IMR-90 (cell line): Measurements from ENCODE around the gene SUDS3. TPM values are rescaled to one million over a fixed set of nuclear protein-coding genes. Genes with fewer than 3 reads are reported as not detected.
A peak's percentile ranks its signal among the peaks of the same experiment; 100 is the strongest.

Source experiments
- ATAC-seq: fragments of 200-7000 bp; cut with Tn5 transposase; 2 replicates; pipeline ENCODE4 v1.9.1; 2020; ENCODE audit warnings: low read depth, mild to moderate bottlenecking, moderate library complexity
- BruUV-seq: library from RNA; stranded (reverse); fragments of 400-500 nt; replicated peaks from 2 replicates; lab custom pipeline; 2021; lab: Mats Ljungman, UMichigan
- CTCF ChIA-PET: fragments of 300-600 bp; formaldehyde crosslinking; extraction: SDS; loops from one replicate; lab custom pipeline; 2021; ENCODE audit warnings: antibody characterized with exemption; lab: Yijun Ruan, JAX
- POLR2A ChIA-PET: fragments of 300-600 bp; sonication (Branson Sonifier 250); formaldehyde crosslinking; loops from one replicate; lab custom pipeline; 2022; ENCODE audit warnings: antibody characterized with exemption; ENCODE audit not compliant: unreplicated experiment; lab: Charles Lee
- DNase-seq: peaks from one replicate; pipeline ENCODE4 v3.0.0; 2013
- H2AFZ ChIP-seq: replicated peaks from 2 replicates; pipeline ENCODE3; 2013; ENCODE audit warnings: low read length, mild to moderate bottlenecking; ENCODE audit not compliant: poor library complexity
- H2AK5ac ChIP-seq: 2 replicates; pipeline ENCODE4 v1.6.1; 2013; ENCODE audit warnings: low read depth, low read length, inconsistent platforms
- H2AK9ac ChIP-seq: replicated peaks from 2 replicates; pipeline ENCODE3; 2013; ENCODE audit warnings: mild to moderate bottlenecking, low read depth, low read length, moderate library complexity; ENCODE audit not compliant: poor library complexity
- H2BK120ac ChIP-seq: 2 replicates; pipeline ENCODE4 v1.6.1; 2013; ENCODE audit warnings: low read depth, low read length, inconsistent platforms
- H2BK15ac ChIP-seq: 3 replicates; pipeline ENCODE4 v1.6.1; 2013; ENCODE audit warnings: low read depth, low read length, inconsistent platforms
- H2BK20ac ChIP-seq: 2 replicates; pipeline ENCODE4 v1.6.1; 2013; ENCODE audit warnings: low read depth, mild to moderate bottlenecking, inconsistent platforms, low read length, moderate library complexity
- H2BK5ac ChIP-seq: 2 replicates; pipeline ENCODE4 v1.6.1; 2013; ENCODE audit warnings: mild to moderate bottlenecking, low read depth, low read length, inconsistent platforms; ENCODE audit not compliant: poor library complexity, severe bottlenecking
- H3K14ac ChIP-seq: replicated peaks from 2 replicates; pipeline ENCODE4 v1.6.1; 2013; ENCODE audit warnings: low read depth, low read length, inconsistent platforms
- H3K18ac ChIP-seq: 2 replicates; pipeline ENCODE4 v1.6.1; 2013; ENCODE audit warnings: low read depth, low read length, control low read depth
- H3K23ac ChIP-seq: 2 replicates; pipeline ENCODE4 v1.6.1; 2013; ENCODE audit warnings: low read depth, low read length, inconsistent platforms
- H3K27ac ChIP-seq: 2 replicates; pipeline ENCODE4 v1.5.1; 2013; ENCODE audit warnings: mild to moderate bottlenecking, control low read depth, low read length; ENCODE audit not compliant: insufficient read depth
- H3K27me3 ChIP-seq: 2 replicates; pipeline ENCODE4 v1.6.1; 2013; ENCODE audit warnings: low read length; ENCODE audit not compliant: control insufficient read depth, insufficient read depth
- H3K36me3 ChIP-seq: 2 replicates; pipeline ENCODE4 v1.6.1; 2013; ENCODE audit warnings: low read length, mixed read lengths; ENCODE audit not compliant: control insufficient read depth, insufficient read depth
- H3K4ac ChIP-seq: 2 replicates; pipeline ENCODE4 v1.6.1; 2013; ENCODE audit warnings: low read depth, low read length, inconsistent platforms
- H3K4me1 ChIP-seq: 2 replicates; pipeline ENCODE4 v1.6.1; 2013; ENCODE audit warnings: low read length, mixed read lengths; ENCODE audit not compliant: control insufficient read depth, insufficient read depth
- H3K4me2 ChIP-seq: 2 replicates; pipeline ENCODE4 v1.6.1; 2013; ENCODE audit warnings: low read depth, mild to moderate bottlenecking, control low read depth, low read length, moderate library complexity
- H3K4me3 ChIP-seq: 2 replicates; pipeline ENCODE4 v1.5.1; 2013; ENCODE audit warnings: low read depth, mild to moderate bottlenecking, control low read depth, low read length, moderate library complexity; ENCODE audit not compliant: insufficient read depth
- H3K56ac ChIP-seq: 2 replicates; pipeline ENCODE4 v1.6.1; 2013; ENCODE audit warnings: low read length, inconsistent platforms; ENCODE audit not compliant: insufficient read depth; ENCODE audit errors: extremely low read depth
- H3K79me1 ChIP-seq, 2 experiments: 2 replicates each; pipeline ENCODE4 v1.6.1; 2013; ENCODE audit warnings: low read length in 2 of 2, inconsistent platforms in 1 of 2, low read depth in 1 of 2
- H3K9ac ChIP-seq: 2 replicates; pipeline ENCODE4 v1.6.1; 2013; ENCODE audit warnings: low read depth, low read length, control low read depth
- H3K9me1 ChIP-seq: 2 replicates; pipeline ENCODE4 v1.6.1; 2013; ENCODE audit warnings: low read length, inconsistent platforms; ENCODE audit not compliant: insufficient read depth
- H3K9me3 ChIP-seq: 2 replicates; pipeline ENCODE4 v1.6.1; 2013; ENCODE audit warnings: low read length; ENCODE audit not compliant: control insufficient read depth, insufficient read depth
- H4K20me1 ChIP-seq: 2 replicates; pipeline ENCODE4 v1.6.1; 2013; ENCODE audit warnings: low read length, inconsistent platforms; ENCODE audit not compliant: insufficient read depth
- H4K5ac ChIP-seq: 2 replicates; pipeline ENCODE4 v1.6.1; 2013; ENCODE audit warnings: mild to moderate bottlenecking, low read depth, low read length, control low read depth
- H4K8ac ChIP-seq, 2 experiments: 2 replicates each; pipeline ENCODE4 v1.6.1; 2013; ENCODE audit warnings: low read depth in 2 of 2, low read length in 2 of 2, control low read depth in 1 of 2, inconsistent platforms in 1 of 2
- H4K91ac ChIP-seq: 2 replicates; pipeline ENCODE4 v1.6.1; 2013; ENCODE audit warnings: low read depth, low read length, inconsistent platforms; ENCODE audit not compliant: insufficient read depth
- BHLHE40 ChIP-seq: fragments of 150-350 bp; IDR thresholded peaks from 2 replicates; pipeline ENCODE4 v1.6.1; 2016; ENCODE audit warnings: mild to moderate bottlenecking, low read depth, low read length
- FOS ChIP-seq: fragments of 150-350 bp; IDR thresholded peaks from 2 replicates; pipeline ENCODE4 v1.6.1; 2016; ENCODE audit warnings: low read depth, low read length
- MAFK ChIP-seq: IDR thresholded peaks from 2 replicates; pipeline ENCODE4 v1.6.1; 2012; ENCODE audit warnings: low read depth, low read length, improper control_type of control experiment
- NFE2L2 ChIP-seq: fragments of 150-350 bp; IDR thresholded peaks from 2 replicates; pipeline ENCODE4 v1.6.1; 2016; ENCODE audit warnings: low read depth, mild to moderate bottlenecking, low read length
- POLR2A ChIP-seq: IDR thresholded peaks from 2 replicates; pipeline ENCODE4 v1.6.1; 2012; ENCODE audit warnings: mild to moderate bottlenecking, low read depth, low read length
- SMC3 ChIP-seq: fragments of 150-350 bp; IDR thresholded peaks from 2 replicates; pipeline ENCODE4 v1.6.1; 2016; ENCODE audit warnings: low read depth, mild to moderate bottlenecking, antibody characterized with exemption, low read length, moderate library complexity
- USF2 ChIP-seq: fragments of 150-350 bp; IDR thresholded peaks from 2 replicates; pipeline ENCODE4 v1.6.1; 2017; ENCODE audit warnings: mild to moderate bottlenecking, antibody characterized with exemption, low read length, low read depth
- WGBS, 2 experiments: methylation state at CpG; one replicate each; pipeline versions ENCODE4 v1.1.5 to v1.1.7; 2013; ENCODE audit warnings: missing lambda C conversion rate in 2 of 2; ENCODE audit not compliant: insufficient read length in 1 of 2; ENCODE audit errors: extremely low coverage in 2 of 2; 5-methylcytosine and 5-hydroxymethylcytosine counted together
- dilution Hi-C: fragments of 300-500 bp; cut with HindIII; formaldehyde crosslinking; loops from one replicate; pipeline ENCODE4 v1.14.3; 2018; ENCODE audit warnings: low sequenced_read_pairs; ENCODE audit not compliant: unreplicated experiment
- in situ Hi-C: fragments of 300-500 bp; cut with MboI; formaldehyde crosslinking; loops from 3 replicates; pipeline ENCODE4 v1.14.3; 2019; ENCODE audit warnings: low sequenced_read_pairs, inconsistent platforms, mixed read lengths
- intact Hi-C: fragments of 100-400 bp; cut with micrococcal nuclease; formaldehyde crosslinking; loops from 2 replicates; pipeline ENCODE4 v1.10.0; 2022
- polyA plus RNA-seq, 3 experiments: library from polyadenylated mRNA; depleted of rRNA; stranded (reverse); fragments of >200 nt; gene quantifications; 2 replicates each; pipeline ENCODE4 v1.2.3, GENCODE V29; 2012; ENCODE audit warnings: low replicate concordance in 1 of 3
- total RNA-seq: library from RNA; depleted of rRNA; stranded (reverse); fragments of >200 nt; gene quantifications from 2 replicates; pipeline ENCODE4 v1.2.3, GENCODE V29; 2012

The SUDS3 gene
- total and polyA plus RNA-seq, 2 of the 4 experiments (the other 2 are of a cell fraction) = 13.4 to 13.8 TPM

- Histone ChIP-seq H2AK5ac (no peak overlapping the region), H2AK9ac (peak overlapping the region; percentile 86), H3K23ac (peak overlapping the region; percentile 72), H4K5ac (no peak overlapping the region), H3K4me2 (peak overlapping the region; percentile 90), H3K14ac (peak overlapping the region; percentile 24; the same call in 1 of the 2 replicates), H4K20me1 (peaks cover 8% of the 10 kb centered on the region), H3K9ac (peak overlapping the region; percentile 86), H3K36me3 (peaks cover 13% of the 10 kb centered on the region), H2BK120ac (no peak overlapping the region), H2BK15ac (no peak overlapping the region), H3K79me1 (peaks cover 9 to 28% of the 10 kb centered on the region in 2 experiments), H3K27ac (peak overlapping the region; percentile 61), H4K91ac (no peak overlapping the region), H3K9me1 (no peaks in the 10 kb centered on the region), H3K9me3 (no peaks in the 10 kb centered on the region), H3K18ac (no peak overlapping the region), H3K27me3 (no peaks in the 10 kb centered on the region), H2BK20ac (no peak overlapping the region), H3K56ac (peak overlapping the region; percentile 45; the same call in 1 of the 2 replicates), H4K8ac (peak overlapping the region in 1 of 2 experiments; percentile 37; a peak in 3 of 4 replicates), H2AFZ (peak overlapping the region; percentile 90), H2BK5ac (peak overlapping the region; percentile 91), H3K4me3 (peak overlapping the region; percentile 70), H3K4ac (peak overlapping the region; percentile 72), H3K4me1 (peaks cover 1% of the 10 kb centered on the region; the same call in 1 of the 2 replicates)
- WGBS, 2 experiments = 8% methylated on average over 8 of the region's 22 CpGs; no CpG with 5 or more reads in 1 of the 2 experiments
- no peak for TF ChIP-seq BHLHE40
- TF ChIP-seq FOS = no peak
- TF ChIP-seq SMC3 = no peak
- no peak for TF ChIP-seq NFE2L2
- no peak for TF ChIP-seq MAFK
- no peak for TF ChIP-seq POLR2A
- TF ChIP-seq USF2 = no peak
- dilution Hi-C loops = no loop called here
- intact Hi-C loops = loop anchor here (1.0 to 5.0 kb wide), 3 partner anchors 315 to 1168 kb away; partner anchors contain the start of gene WSB2
- in situ Hi-C loops = loop anchor here (25.0 kb wide), 1 partner anchor 340 kb away; no protein-coding TSS in a partner anchor
- ChIA-PET CTCF (interaction anchor here (0.5 to 3.7 kb wide), 25 partner anchors 10 to 476 kb away, joined by 3 to 65 read pairs (median 4); no protein-coding TSS in a partner anchor), POLR2A (no interaction called here)
- BruUV-seq = no TSS peak
- ATAC-seq = no peak
- DNase-seq = no peak
Measured at GRCh38 chr12:118377021-118377883, 897 bp downstream of the SUDS3 start.
